BLaER1 treated with 17β-estradiol and CSF1 and Interleukin-3, amounts not matched to agents 10 nM and 100 nM (cell line): Measurements from ENCODE around the gene FAM163B.

Source experiments
- H3K27ac ChIP-seq, 11 experiments: shearing (Covaris generic); formaldehyde crosslinking; 2 replicates each; pipeline ENCODE4 v1.8.1; 2022
- H3K27me3 ChIP-seq, 11 experiments: shearing (Covaris generic); formaldehyde crosslinking; 2 replicates each; pipeline ENCODE4 v1.8.1; 2022
- H3K36me3 ChIP-seq, 11 experiments: shearing (Covaris generic); formaldehyde crosslinking; 2 replicates each; pipeline ENCODE4 v1.8.1; 2022
- H3K4me1 ChIP-seq, 10 experiments: shearing (Covaris generic); formaldehyde crosslinking; 2 replicates each; pipeline ENCODE4 v1.8.1; 2022
- H3K4me2 ChIP-seq, 11 experiments: shearing (Covaris generic); formaldehyde crosslinking; 2 replicates each; pipeline ENCODE4 v1.8.1; 2022
- H3K4me3 ChIP-seq, 10 experiments: shearing (Covaris generic); formaldehyde crosslinking; 2 replicates each; pipeline ENCODE4 v1.8.1; 2022
- H3K9ac ChIP-seq, 11 experiments: shearing (Covaris generic); formaldehyde crosslinking; 2 replicates each; pipeline ENCODE4 v1.8.1; 2022
- H3K9me3 ChIP-seq, 11 experiments: shearing (Covaris generic); formaldehyde crosslinking; replicated peaks in 1 of 11; 2 replicates each; pipeline ENCODE4 v1.8.1; 2022
- H4K20me1 ChIP-seq, 11 experiments: shearing (Covaris generic); formaldehyde crosslinking; 2 replicates each; pipeline ENCODE4 v1.8.1; 2022
- Cebpa-rat ChIP-seq, 11 experiments: shearing (Covaris generic); IDR thresholded peaks; 2 replicates each; pipeline ENCODE4 v1.8.1; 2022

The FAM163B gene

DNA sequence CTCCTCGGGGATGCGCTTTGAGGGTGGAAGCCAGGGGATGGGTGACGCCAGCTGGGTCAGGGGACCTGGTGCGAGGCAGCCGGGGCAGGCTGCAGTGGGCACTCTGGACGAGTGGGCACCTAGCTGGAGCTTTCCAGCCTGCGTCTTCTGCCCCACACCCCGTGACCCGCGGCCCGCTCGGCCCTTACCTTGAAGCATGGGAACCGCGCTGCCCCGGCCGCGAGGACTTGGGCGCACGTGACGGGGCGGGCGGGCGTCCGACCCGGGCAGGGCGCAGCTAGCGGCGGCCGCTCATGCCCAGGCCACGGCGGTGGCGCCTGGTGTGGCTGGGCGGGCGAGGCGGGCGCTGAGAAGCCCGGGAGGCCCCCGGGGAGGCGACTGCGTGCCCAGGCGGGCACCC lies 300 bp downstream of the FAM163B start:
- Histone ChIP-seq H3K4me2 (peak overlapping the region in 6 of 11 experiments; percentile 10 to 26 (median 24); a peak in 5 of 22 replicates), H3K9ac (no peak overlapping the region), H3K27me3 (peaks cover 46 to 87% (median 71%) of the 10 kb centered on the region in 11 experiments), H3K4me3 (no peak overlapping the region; a peak in 1 of 20 replicates), H3K36me3 (no peaks in the 10 kb centered on the region), H4K20me1 (peaks cover 0 to 55% (median 0%) of the 10 kb centered on the region in 11 experiments; a peak in 8 of 22 replicates), H3K4me1 (peaks cover 0 to 28% (median 20%) of the 10 kb centered on the region in 10 experiments; a peak in 16 of 20 replicates), H3K27ac (no peak overlapping the region), H3K9me3 (no peaks in the 10 kb centered on the region)
- TF ChIP-seq Cebpa-rat (IDR thresholded peaks at IDR 0.05): no peak

DNA sequence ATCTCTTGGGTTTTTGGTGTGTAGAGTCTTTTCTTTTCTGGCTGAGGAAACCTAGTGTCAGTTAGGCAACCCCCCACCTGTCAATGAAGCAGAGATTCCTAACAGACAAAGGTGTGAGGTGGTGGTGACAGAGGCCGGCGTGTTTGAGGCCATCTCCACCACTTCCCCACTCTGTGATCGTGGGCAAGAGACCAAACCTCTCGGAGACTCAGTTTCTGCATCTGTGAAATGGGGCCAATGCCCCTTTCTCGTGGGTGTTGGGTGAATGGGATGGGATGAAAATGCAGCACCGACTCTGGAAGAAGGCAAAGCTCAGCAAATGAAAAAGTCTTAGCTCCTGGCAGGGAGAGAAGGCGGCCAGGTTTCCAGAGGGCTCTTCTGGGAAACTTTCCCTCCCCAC lies 807 bp downstream of the FAM163B start:
- TF ChIP-seq Cebpa-rat (IDR thresholded peaks at IDR 0.05): no peak
- H3K4me3 ChIP-seq: no peak overlapping the region
- no peak overlapping the region for H3K9ac ChIP-seq
- peaks cover 0 to 51% (median 0%) of the 10 kb centered on the region in 11 experiments; a peak in 8 of 22 replicates for H4K20me1 ChIP-seq
- peaks cover 46 to 82% (median 71%) of the 10 kb centered on the region in 11 experiments for H3K27me3 ChIP-seq
- no peaks in the 10 kb centered on the region for H3K36me3 ChIP-seq
- no peak overlapping the region for H3K27ac ChIP-seq
- no peak overlapping the region for H3K4me2 ChIP-seq
- peaks cover 0 to 33% (median 23%) of the 10 kb centered on the region in 10 experiments; a peak in 16 of 20 replicates for H3K4me1 ChIP-seq
- H3K9me3 ChIP-seq: no peaks in the 10 kb centered on the region

DNA sequence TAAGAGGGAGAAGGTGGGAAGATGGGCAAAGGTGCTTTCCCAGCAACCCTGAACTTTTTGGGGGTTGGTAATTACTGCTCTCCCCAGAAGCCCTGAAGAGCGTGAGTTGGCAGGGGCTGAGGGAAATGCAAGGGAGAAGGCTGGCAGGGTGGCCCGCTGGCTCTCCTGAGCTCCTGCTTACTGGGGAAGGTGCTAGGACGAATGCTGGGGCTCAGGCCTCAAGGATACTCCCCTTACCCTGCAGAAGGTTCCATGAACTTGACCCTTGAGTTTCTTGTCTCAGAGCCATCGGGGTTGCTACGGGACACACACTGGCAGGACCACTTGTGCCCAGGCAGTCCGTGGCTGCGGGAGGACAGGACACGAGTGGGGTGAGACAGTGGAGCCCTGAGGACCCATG lies 1.2 kb downstream of the FAM163B start:
- Histone ChIP-seq H3K9ac (no peak overlapping the region), H3K36me3 (no peaks in the 10 kb centered on the region), H3K4me1 (peaks cover 0 to 37% (median 24%) of the 10 kb centered on the region in 10 experiments; a peak in 16 of 20 replicates), H4K20me1 (peaks cover 0 to 48% (median 0%) of the 10 kb centered on the region in 11 experiments; a peak in 8 of 22 replicates), H3K27me3 (peaks cover 46 to 78% (median 67%) of the 10 kb centered on the region in 11 experiments), H3K4me3 (no peak overlapping the region), H3K27ac (no peak overlapping the region), H3K9me3 (no peaks in the 10 kb centered on the region), H3K4me2 (no peak overlapping the region)
- no peak for TF ChIP-seq Cebpa-rat (IDR thresholded peaks at IDR 0.05)

DNA sequence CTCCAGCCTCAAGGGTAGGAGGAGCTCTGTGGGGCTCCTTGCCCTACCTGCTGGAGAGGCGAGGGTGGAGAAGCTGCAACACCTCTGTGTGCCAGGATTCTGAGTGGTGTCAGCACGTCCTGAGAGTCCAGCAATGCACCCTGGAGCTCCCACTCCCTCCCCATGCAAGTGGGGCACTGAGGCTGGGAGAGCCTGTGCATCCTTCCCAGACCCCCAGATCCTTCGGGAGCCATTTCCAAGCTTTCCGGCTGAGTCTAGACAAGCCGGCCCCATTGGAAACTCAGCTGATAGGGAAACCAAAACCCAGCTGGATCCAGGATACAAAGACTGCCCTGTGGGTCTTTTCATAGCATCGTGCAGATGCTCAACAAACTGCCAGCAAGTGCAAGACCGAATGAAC lies 1.8 kb downstream of the FAM163B start:
- Histone ChIP-seq H3K9me3 (no peaks in the 10 kb centered on the region), H3K9ac (no peak overlapping the region), H3K36me3 (no peaks in the 10 kb centered on the region), H3K27me3 (peaks cover 46 to 73% (median 61%) of the 10 kb centered on the region in 11 experiments), H3K27ac (no peak overlapping the region), H4K20me1 (peaks cover 0 to 43% (median 0%) of the 10 kb centered on the region in 11 experiments; a peak in 8 of 22 replicates), H3K4me2 (no peak overlapping the region), H3K4me3 (no peak overlapping the region), H3K4me1 (peaks cover 0 to 41% (median 24%) of the 10 kb centered on the region in 10 experiments; a peak in 16 of 20 replicates)
- TF ChIP-seq Cebpa-rat (IDR thresholded peaks at IDR 0.05): no peak

DNA sequence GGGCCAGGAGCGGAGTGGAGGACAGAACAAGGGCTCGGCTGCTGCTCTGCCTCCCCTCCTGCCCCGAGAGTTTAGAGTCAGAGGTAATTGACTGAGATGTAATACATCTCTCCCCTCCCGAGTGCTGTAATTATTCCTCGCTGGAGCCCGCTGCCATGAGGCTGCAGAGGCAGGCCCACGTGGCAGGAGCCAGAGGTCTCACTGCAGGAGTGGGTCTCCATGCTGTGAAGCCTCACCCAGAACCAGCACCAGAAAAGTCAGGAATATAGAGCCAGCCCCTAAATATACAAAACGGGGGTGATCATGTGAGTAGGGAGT lies 2.5 kb downstream of the FAM163B start:
- Histone ChIP-seq H4K20me1 (peaks cover 0 to 43% (median 0%) of the 10 kb centered on the region in 11 experiments; a peak in 8 of 22 replicates), H3K4me3 (no peak overlapping the region), H3K27ac (no peak overlapping the region), H3K36me3 (no peaks in the 10 kb centered on the region), H3K4me2 (no peak overlapping the region), H3K4me1 (peaks cover 0 to 41% (median 24%) of the 10 kb centered on the region in 10 experiments; a peak in 16 of 20 replicates), H3K27me3 (peaks cover 46 to 67% (median 60%) of the 10 kb centered on the region in 11 experiments), H3K9ac (no peak overlapping the region), H3K9me3 (no peaks in the 10 kb centered on the region)
- no peak for TF ChIP-seq Cebpa-rat (IDR thresholded peaks at IDR 0.05)

DNA sequence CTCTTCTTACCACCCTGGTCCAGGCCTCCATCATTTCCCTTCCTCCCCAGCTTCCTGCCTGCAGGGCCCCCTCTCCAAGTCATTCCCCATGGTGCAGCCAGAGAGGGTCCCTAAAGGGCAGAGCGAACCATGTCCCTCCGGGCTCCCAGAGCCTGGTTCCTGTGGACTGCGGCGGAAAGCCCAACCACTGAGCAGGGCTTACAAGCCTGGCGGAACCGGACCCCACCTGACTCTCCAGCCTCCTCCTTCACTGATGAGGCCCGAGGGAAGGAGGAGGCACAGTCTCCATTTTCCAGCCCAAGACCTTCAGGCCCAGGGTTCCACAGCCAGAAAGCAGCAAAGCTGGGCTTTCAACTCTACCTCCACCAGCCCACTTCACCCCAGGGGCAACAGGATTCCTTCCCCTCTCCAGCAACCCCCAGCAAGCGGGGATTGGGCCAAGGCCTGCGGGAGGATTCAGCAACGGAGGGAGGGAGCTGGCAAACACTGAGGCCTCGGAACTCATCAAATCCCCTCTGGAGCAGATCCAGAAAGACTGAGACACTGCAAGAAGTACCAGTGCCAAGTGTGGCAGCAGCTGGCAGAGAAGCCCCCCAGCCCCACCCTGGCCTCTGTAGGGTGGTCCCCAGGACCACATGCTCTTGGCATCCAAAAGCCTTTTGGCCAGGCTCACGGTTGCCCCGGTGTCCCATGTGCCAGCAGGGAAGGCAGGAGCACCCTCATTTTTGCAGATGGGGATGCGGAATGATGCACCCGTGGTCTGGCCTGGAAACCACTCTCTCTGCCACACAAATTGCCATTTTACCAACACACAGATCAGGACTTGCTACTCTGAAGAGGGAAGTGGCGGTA lies 3.1 kb downstream of the FAM163B start:
- Histone ChIP-seq H3K27me3 (peaks cover 46 to 61% (median 56%) of the 10 kb centered on the region in 11 experiments), H4K20me1 (peaks cover 0 to 43% (median 0%) of the 10 kb centered on the region in 11 experiments; a peak in 8 of 22 replicates), H3K4me2 (peak overlapping the region in 6 of 11 experiments; percentile 47 to 71 (median 56); a peak in 9 of 22 replicates), H3K9ac (no peak overlapping the region), H3K27ac (no peak overlapping the region), H3K36me3 (no peaks in the 10 kb centered on the region), H3K4me1 (peaks cover 0 to 41% (median 24%) of the 10 kb centered on the region in 10 experiments; a peak in 16 of 20 replicates), H3K9me3 (no peaks in the 10 kb centered on the region), H3K4me3 (no peak overlapping the region)
- no peak for TF ChIP-seq Cebpa-rat (IDR thresholded peaks at IDR 0.05)

DNA sequence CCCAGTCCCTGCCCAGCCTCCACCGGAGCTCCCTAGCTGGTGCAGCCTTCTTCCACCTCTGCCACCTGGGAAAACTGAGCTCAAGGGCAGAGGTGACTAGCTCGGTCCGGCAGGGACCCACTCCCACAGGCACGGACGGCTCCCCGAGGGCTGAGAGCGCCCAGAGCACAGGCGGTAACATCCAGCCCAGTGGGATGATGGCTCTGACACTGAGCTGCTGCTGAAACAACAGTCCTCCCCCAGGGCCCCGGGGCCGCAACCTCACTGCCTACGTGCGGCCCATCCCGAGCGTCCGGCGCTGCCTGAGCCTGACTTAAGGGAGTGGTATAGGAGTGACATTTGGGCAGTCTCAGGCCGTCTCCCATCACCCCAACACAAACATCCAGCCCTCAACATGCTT lies 3.7 kb downstream of the FAM163B start:
- TF ChIP-seq Cebpa-rat (IDR thresholded peaks at IDR 0.05): no peak
- Histone ChIP-seq H4K20me1 (peaks cover 0 to 43% (median 0%) of the 10 kb centered on the region in 11 experiments; a peak in 7 of 22 replicates), H3K27me3 (peaks cover 46 to 56% (median 53%) of the 10 kb centered on the region in 11 experiments), H3K4me3 (no peak overlapping the region), H3K4me1 (peaks cover 0 to 41% (median 24%) of the 10 kb centered on the region in 10 experiments; a peak in 16 of 20 replicates), H3K36me3 (no peaks in the 10 kb centered on the region), H3K4me2 (peak overlapping the region in 8 of 11 experiments; percentile 35 to 71 (median 55); a peak in 13 of 22 replicates), H3K9ac (no peak overlapping the region), H3K9me3 (no peaks in the 10 kb centered on the region), H3K27ac (no peak overlapping the region)

DNA sequence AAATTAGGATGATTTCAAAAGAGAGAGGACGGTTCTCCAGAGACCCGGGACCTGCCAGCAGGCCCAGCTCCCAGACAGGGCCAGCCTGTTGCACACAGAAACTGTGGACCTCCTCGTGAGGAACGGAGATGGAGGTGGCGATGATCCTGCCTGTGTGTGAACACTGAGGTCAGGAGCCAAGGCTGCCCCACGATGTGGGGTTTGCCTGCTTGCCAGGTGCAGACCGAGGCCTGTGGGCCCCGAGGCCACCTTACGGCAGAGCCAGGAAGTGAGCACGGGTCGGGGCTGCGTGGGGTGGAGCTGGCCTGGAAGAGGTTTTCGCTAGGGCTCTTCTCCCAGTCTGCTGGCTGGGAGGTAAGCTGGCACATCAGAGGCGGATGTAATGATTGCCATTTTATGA lies 4.3 kb downstream of the FAM163B start:
- H3K9me3 ChIP-seq: no peaks in the 10 kb centered on the region
- H3K36me3 ChIP-seq: no peaks in the 10 kb centered on the region
- peaks cover 0 to 40% (median 0%) of the 10 kb centered on the region in 11 experiments; a peak in 7 of 22 replicates for H4K20me1 ChIP-seq
- peak overlapping the region in 9 of 11 experiments; percentile 14 to 71 (median 54); a peak in 17 of 22 replicates for H3K4me2 ChIP-seq
- H3K27me3 ChIP-seq: peaks cover 41 to 51% (median 48%) of the 10 kb centered on the region in 11 experiments
- H3K4me3 ChIP-seq: no peak overlapping the region
- no peak overlapping the region for H3K9ac ChIP-seq
- H3K27ac ChIP-seq: no peak overlapping the region
- TF ChIP-seq Cebpa-rat (IDR thresholded peaks at IDR 0.05): no peak
- peaks cover 0 to 45% (median 24%) of the 10 kb centered on the region in 10 experiments; a peak in 16 of 20 replicates for H3K4me1 ChIP-seq

DNA sequence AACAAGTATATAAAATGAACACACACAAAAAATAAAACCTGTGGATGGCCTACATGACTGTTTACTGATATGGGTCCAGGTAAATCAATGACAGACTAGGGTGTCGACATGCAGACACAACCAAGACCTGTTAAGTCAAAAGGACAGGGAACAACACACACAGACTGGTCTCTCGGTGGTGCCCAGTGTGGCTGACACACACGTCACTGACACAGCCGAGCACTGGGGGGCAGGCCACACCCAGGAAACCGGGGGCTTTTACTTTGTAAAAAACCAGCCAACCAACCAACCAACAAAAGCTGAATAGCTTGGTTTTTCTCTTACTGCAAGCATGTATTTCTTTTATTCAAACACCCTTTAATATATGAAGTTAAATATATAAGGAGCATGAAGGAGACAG lies 5.0 kb downstream of the FAM163B start:
- Histone ChIP-seq H3K9ac (no peak overlapping the region), H4K20me1 (peaks cover 0 to 36% (median 0%) of the 10 kb centered on the region in 11 experiments; a peak in 7 of 22 replicates), H3K4me2 (peak overlapping the region in 8 of 11 experiments; percentile 35 to 71 (median 55); a peak in 17 of 22 replicates), H3K4me3 (no peak overlapping the region), H3K4me1 (peaks cover 0 to 45% (median 24%) of the 10 kb centered on the region in 10 experiments; a peak in 16 of 20 replicates), H3K9me3 (peaks cover 0 to 2% (median 0%) of the 10 kb centered on the region in 11 experiments; a peak in 1 of 22 replicates), H3K36me3 (no peaks in the 10 kb centered on the region), H3K27me3 (peaks cover 35 to 45% (median 42%) of the 10 kb centered on the region in 11 experiments), H3K27ac (no peak overlapping the region)
- no peak for TF ChIP-seq Cebpa-rat (IDR thresholded peaks at IDR 0.05)
